NCI-H82 (cell line): ENCODE data around the gene NUP62.
"Not testable (repeated sequence)": the region's sequence is repeated elsewhere in the genome, so short reads cannot be mapped to it uniquely, and the experiment has no call there.

Source experiments
- DNase-seq: peaks from one replicate; lab custom pipeline; 2025; lab: John Stamatoyannopoulos, UW

NUP62 gene

GRCh38 chr19:49924881-49925210, 4.5 kb downstream of the NUP62 start:
- not testable (repeated sequence) for DNase-seq

DNA sequence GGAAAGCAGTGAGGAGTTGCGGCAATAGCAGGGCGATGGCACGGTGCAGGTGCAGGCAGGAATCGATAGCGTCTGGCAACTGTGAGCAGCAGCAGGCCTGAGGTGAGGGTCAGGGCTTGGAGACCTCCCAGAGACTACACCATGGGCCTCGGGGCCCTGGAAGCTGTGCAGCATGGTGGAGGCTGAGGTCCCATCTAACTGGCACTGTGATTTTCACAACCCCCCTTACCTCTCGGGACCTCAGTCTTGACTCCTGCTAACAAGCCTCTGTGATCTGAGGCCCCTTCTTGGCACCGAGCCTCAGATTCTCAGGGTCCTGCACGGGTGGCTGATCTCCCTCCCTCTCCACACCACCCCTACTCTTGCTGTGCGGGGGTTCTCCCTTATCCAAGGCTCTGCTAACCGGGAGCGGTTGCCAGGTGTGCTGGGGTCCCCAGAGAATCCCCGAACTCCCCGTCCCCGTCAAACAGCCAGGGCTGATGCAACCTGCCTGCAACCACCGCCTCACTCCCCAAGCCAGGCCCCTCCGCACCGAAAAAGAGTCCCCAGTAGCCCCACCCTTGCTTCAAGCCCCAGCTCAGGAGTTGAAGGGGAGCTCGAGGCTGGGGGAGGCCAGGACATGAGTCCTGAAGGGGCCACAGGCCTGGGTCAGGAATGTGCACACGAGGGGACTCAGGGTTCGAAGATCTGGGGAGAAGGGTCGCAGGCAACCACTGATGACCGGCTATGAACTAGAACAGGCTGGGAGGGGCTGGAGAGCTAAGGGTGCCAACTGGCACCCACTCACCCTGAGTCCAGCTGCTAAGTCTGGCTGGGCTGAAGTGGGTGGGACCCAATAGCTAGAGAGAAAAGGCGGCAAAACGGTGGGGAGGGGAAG, 5.1 kb downstream of the NUP62 start:
- no peak for DNase-seq

DNA sequence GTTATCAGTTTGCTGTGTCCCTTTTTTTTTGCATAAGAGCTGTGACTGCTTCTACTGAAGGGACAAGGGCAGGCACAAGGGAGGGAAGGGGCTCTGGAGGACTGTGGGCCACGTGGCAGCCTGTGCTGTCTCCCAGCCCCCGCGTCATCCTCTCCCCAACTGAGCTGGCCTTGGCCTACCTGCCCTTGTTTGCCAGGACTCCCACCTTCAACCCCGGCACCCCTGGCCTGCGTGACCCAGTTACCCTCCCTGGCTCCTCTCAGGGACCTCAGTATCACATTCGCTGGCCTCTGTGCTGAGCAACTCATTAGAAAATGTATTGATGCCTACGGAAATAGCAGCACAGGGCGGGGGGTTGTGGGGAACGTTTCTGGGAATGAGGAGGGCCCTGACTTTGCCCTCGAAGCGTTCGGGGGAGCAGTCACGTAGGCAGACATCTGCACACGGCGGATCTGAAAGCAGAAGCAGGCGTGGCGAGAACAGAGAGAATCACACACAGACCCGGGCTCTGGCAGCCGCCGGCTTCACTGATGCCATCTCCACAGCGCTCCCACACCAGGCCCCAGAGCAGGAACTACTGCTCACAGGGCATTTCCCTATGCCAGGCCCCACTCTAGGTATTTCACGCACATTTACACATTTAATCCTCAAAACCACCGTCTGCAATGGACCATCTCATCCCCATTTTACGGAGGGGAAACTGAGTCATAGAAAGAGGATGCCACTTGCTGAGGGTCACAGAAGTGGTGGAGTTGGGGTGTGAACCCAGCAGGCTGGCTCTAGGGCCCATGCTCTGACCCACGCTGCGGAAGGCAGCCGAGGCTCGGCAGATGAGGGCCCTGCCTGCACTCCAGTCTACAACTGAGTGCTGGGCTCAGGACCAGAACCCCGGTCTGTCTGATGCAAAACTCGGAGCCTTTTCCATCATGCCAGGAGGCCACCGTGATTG, 6.0 kb downstream of the NUP62 start:
- no peak for DNase-seq

GRCh38 chr19:49921871-49922795, 7.2 kb downstream of the NUP62 start:
- DNase-seq = no peak

DNA sequence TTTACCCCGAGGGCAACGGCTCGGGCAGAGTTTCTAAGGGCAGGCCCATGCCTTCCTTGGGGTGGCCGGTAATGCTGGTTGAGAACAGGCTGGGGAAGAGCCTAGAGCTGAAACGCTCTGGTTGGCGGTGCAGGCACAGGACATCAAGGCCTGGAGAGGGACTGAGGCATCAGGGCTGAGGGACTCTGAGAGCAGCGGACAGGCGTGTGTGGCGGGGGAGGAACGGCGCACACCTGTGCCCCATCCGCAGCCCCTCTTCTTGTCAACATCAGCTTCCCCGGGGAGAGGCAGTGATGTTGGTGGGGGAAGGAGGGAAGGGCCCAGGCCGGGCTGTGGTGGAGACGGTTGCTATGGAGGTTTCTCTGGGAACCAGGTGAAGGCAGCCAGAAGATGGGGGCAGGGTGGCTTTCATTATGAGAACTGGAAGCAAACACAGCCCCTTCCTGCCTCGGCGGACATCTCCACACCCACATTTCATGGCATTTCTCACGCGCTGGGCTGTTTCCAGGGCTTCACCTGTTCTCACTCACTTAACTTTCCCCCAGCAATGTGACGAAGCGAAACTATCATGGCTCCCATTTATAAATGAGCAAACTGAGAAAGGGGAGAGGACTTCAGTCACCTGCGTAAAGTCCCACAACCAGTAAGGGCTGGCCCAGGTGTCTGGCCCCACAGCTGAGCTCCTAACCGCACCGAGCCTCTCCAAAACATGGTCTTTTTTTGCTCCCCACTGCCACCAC, 8.5 kb downstream of the NUP62 start:
- no peak for DNase-seq

DNA sequence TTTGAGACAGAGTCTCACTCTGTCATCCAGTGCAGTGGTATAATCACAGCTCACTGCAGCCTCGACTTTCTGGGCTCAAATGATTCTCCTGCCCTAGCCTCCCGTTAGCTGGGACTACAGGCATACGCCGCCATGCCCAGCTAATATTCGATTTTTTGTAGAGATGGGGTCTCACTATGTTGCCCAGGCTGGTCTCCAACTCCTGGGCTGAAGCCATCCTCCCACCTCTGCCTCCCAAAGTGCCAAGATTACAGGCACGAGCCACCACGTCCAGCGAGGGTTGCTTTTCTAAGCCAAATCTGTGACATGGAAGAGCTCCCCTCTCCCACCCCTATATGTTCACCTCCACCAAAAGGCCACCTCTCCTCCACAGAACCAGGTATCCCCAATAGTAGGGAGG, 11.2 kb downstream of the NUP62 start:
- DNase-seq = no peak

GRCh38 chr19:49916839-49917733, 12.2 kb downstream of the NUP62 start:
- no peak for DNase-seq

GRCh38 chr19:49915271-49915670, 14.0 kb downstream of the NUP62 start:
- no peak for DNase-seq

DNA sequence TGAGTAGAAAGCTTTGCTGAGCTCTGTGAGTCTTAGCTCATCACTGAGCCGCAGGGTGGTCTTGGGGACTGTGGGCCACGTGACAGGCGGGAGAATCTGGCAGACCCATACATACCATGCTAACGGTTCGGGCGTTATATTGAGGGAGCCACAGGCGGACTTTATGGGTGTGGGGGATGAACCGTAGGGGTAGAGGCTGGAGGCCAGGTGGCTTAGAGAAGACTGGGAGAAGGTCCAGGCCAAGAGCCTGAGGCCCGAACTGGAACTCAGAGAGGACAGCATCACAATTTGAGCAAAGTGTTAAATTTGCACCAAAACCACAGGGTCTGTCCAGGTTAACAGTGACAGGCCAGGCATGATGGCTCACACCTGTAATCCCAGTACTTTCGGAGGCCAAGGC, 15.6 kb downstream of the NUP62 start:
- DNase-seq = no peak

DNA sequence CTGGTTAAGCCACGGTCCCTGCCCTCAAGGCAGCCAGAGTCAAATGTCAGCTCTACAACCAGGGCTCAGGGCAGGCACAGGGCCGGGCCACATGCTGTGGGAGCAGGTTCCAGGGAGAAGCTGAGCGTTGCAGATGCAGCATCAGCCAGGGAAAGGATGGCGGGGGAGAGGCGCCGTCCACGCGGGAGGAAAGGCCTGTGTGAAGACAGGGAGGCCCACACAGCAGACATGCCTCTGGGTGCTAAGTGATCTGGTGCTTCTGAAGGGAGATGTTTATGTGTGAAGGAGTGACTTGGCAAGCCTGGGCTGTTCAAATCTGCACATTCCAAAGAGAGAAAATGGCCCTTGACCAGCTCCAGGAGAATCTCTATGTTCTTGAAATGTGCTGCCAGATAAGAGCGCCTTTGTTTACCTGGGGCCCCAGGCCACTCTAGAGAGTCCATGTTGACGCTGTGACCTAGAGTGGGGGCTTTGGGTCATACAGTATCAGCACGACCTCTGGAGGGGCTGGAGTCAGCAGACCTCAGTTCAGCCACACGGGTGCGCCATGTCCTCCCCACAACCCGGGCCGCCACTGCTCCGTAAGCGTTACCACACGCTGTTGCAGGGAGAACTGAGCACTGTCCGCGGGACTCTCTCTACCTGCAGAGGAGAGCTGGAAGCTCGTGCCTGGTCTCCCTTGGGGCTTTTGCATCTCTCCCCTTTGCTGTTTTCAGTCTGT, 16.2 kb downstream of the NUP62 start:
- no peak for DNase-seq

DNA sequence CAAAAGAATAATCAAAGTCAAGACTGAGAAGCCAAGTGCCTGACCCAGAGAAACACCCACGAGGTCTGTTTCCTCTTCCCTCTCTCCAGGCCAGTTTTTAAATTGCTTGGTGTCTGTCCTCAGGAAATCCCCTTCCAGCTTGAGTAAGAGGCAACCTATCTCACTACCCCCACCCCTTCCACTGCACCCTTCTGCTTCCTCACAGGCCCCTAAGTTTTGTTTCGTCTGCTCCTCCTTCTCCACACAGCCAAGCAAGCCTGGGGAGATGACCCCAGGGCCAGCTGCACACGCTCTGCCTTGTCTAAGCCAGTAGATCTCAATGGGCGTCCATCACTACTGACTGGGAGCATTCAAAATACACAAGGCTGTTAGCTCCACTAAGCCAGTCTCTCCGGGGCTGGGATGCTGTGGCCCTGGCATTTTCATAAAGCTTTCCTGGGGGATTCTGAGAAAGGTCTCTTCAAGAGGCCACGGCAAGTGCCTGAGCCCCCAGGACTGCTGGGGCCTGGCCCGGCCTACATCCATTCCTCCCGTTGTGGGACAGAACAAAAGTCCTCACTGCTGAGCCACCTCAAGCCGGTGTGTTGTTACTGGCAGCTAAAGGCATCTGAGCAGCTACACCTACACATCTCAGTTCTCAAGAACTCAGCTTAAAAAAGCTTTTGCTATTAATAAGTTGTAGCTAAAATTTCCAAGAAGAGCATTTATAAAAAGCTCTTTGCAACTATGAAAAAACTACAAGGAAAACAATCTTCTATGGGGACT, 17.7 kb downstream of the NUP62 start:
- DNase-seq = no peak

GRCh38 chr19:49910179-49910578, 19.1 kb downstream of the NUP62 start:
- DNase-seq = no peak

- no peak for DNase-seq
Measured at GRCh38 chr19:49908480-49909420, 20.6 kb downstream of the NUP62 start.

GRCh38 chr19:49907745-49908446, 21.4 kb downstream of the NUP62 start:
- DNase-seq = no peak

GRCh38 chr19:49906879-49907564, 22.3 kb downstream of the NUP62 start:
- no peak for DNase-seq

DNA sequence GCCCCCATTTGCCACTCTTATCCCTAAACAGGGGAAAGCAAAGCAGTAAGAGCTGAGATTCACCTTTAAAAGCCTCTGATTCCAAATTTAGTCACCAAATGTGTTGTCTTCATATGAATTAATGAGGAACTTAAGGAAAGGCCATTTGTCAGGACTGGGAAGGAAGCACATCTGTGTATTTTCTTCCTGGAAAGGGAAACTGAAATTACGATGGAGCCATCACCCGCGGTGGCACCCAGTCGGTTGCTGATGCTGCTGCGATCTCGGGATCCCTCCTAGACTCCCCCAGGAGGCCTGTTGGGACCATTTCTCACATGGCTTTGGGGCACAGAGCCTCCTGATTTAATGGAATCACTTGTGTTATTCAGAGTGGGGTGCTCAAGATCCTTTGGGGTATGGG, 25.2 kb downstream of the NUP62 start:
- DNase-seq = no peak
